Fibroblast of skin of left biceps (primary cell): ENCODE results near the gene IRS1.

Source experiments
- DNase-seq, 2 experiments: peaks; one replicate each; pipeline ENCODE4 v3.0.0-alpha.2; 2013; ENCODE audit warnings: low read depth in 2 of 2

Gene IRS1

GRCh38 chr2:226725126-226725860, 74.3 kb downstream of the IRS1 start:
- no peak for DNase-seq

- DNase-seq = peak; percentile 40 to 50
Observed at GRCh38 chr2:226721541-226721940, 78.1 kb downstream of the IRS1 start.

GRCh38 chr2:226720948-226721347, 78.7 kb downstream of the IRS1 start:
- no peak for DNase-seq

GRCh38 chr2:226717719-226718118, 81.9 kb downstream of the IRS1 start:
- DNase-seq = no peak

GRCh38 chr2:226716126-226716525, 83.5 kb downstream of the IRS1 start:
- no peak for DNase-seq

GRCh38 chr2:226715347-226715990, 84.2 kb downstream of the IRS1 start:
- DNase-seq = no peak

GRCh38 chr2:226712941-226713340, 86.7 kb downstream of the IRS1 start:
- DNase-seq = no peak

- no peak for DNase-seq
Observed at GRCh38 chr2:226711606-226712296, 87.9 kb downstream of the IRS1 start.

- no peak for DNase-seq
Observed at GRCh38 chr2:226707499-226707898, 92.1 kb downstream of the IRS1 start.

GRCh38 chr2:226705965-226706364, 93.7 kb downstream of the IRS1 start:
- DNase-seq = no peak

GRCh38 chr2:226705133-226705886, 94.3 kb downstream of the IRS1 start:
- no peak for DNase-seq

GRCh38 chr2:226703514-226703913, 96.1 kb downstream of the IRS1 start:
- DNase-seq = no peak

GRCh38 chr2:226702376-226702775, 97.2 kb downstream of the IRS1 start:
- no peak for DNase-seq

GRCh38 chr2:226701052-226701451, 98.6 kb downstream of the IRS1 start:
- DNase-seq = peak; percentile 99

- DNase-seq = no peak
Observed at GRCh38 chr2:226699321-226699720, 100.3 kb downstream of the IRS1 start.

- no peak for DNase-seq
Observed at GRCh38 chr2:226698671-226699070, 100.9 kb downstream of the IRS1 start.

GRCh38 chr2:226694586-226695284, 104.9 kb downstream of the IRS1 start:
- DNase-seq = no peak

GRCh38 chr2:226694149-226694548, 105.5 kb downstream of the IRS1 start:
- DNase-seq = no peak

GRCh38 chr2:226693521-226693920, 106.1 kb downstream of the IRS1 start:
- DNase-seq = no peak

GRCh38 chr2:226692521-226693126, 107.0 kb downstream of the IRS1 start:
- DNase-seq = no peak

- DNase-seq = no peak
Observed at GRCh38 chr2:226691255-226691654, 108.4 kb downstream of the IRS1 start.
